Renal pelvis (tissue), 4 donors: Measurements from ENCODE around the gene AGR2. TPM values are rescaled to one million over a fixed set of nuclear protein-coding genes. Genes with fewer than 3 reads are reported as not detected.
A peak's percentile ranks its signal among the peaks of the same experiment; 100 is the strongest.
"Not testable (repeated sequence)": the region's sequence is repeated elsewhere in the genome, so short reads cannot be mapped to it uniquely, and the experiment has no call there.

Experiments
- DNase-seq: peaks from one replicate; pipeline ENCODE4 v3.0.0-alpha.2; 2013
- polyA plus RNA-seq, 3 donors: library from polyadenylated mRNA; unstranded; fragments of 120-200 nt; gene quantifications; one replicate each; pipeline ENCODE4 v1.2.1, GENCODE V29; 2013; ENCODE audit not compliant: insufficient read length in 3 of 3

Gene AGR2
- polyA plus RNA-seq, 3 donors, result 61.1 to 66.0 (median 62.8) TPM

- DNase-seq, result no peak
These were observed 25.7 kb downstream of the AGR2 start for GRCh38 chr7:16779051-16779450.

DNA sequence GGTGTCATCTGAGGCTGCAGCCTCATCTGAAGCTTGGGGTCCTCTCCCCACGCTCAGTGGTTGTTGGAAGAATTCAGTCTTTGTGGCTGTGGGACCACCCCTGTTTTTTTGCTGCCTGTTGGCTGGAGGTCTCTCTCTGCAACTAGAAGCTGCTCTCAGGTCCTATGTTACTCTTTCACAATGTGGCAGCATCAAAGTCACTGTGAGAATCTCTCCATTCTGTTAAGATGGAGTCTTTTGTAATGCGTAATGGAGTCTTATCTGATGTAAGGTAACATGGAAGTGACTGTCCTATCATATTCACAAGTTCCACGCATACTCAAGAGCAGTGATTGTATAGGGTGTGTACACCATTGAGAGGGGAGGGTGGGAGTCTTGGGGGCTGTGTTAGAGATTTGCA is 26.3 kb downstream of the AGR2 start:
- DNase-seq, result no peak

- no peak for DNase-seq
These were observed 28.7 kb downstream of the AGR2 start for GRCh38 chr7:16776053-16776452.

- no peak for DNase-seq
These were observed 29.8 kb downstream of the AGR2 start for GRCh38 chr7:16774986-16775385.

- no peak for DNase-seq
These were observed 30.5 kb downstream of the AGR2 start for GRCh38 chr7:16774294-16774693.

DNA sequence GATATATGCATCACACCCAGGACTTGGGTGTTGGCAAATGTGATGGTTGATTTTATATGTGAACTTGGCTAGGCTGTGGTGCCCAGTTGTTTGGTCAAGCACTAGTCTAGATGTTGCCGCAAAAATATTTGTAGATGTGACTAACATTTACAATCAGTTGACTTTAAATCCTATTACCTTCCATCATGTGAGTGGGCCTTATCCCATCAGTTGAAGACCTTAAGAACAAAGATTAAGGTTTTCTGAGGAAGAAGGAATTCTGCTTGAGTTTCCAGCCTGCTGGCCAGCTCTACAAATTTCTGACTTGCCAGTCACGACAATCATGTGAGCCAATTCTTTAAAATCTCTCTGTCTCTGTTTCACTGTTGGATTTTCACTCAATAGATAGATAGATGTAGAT is 30.9 kb downstream of the AGR2 start:
- no peak for DNase-seq

GRCh38 chr7:16773326-16773725 is 31.5 kb downstream of the AGR2 start:
- no peak for DNase-seq

DNA sequence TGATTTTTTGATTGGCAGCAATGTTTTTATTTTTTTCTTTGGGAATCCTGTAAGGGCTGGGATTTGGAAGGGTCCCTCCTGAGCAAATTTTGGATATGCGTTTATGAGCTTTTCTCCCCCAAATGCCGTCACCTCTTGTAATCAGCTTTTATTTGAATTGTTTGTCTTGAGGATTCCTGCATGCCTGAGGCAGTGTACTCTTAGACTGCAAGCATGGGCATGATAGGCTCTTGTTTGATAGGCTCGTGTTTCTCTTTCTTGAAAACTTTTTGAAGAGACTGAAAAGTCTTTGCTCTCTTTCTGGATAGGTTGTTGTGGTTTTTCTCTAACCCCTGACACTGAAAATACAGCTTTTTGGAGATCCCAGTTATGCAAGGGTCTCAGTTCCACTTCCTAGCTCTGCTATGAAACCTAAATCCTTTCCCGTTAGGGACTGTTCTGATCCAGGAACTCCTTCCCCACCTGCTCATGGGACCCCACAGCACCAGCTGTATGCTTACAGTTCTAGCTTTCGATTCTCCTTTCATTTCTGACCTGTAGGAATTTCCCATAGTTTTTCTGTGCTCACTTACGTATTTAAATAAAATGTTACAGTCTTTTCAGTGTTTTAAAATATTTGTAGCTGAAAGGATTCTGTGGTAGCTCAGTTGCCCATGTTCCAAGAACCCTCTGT is 34.0 kb downstream of the AGR2 start:
- no peak for DNase-seq

- DNase-seq, result not testable (repeated sequence)
These were observed 34.8 kb downstream of the AGR2 start for GRCh38 chr7:16769994-16770393.

GRCh38 chr7:16765436-16765859 is 39.4 kb downstream of the AGR2 start:
- DNase-seq, result no peak

- DNase-seq, result no peak
These were observed 39.9 kb downstream of the AGR2 start for GRCh38 chr7:16764942-16765341.

DNA sequence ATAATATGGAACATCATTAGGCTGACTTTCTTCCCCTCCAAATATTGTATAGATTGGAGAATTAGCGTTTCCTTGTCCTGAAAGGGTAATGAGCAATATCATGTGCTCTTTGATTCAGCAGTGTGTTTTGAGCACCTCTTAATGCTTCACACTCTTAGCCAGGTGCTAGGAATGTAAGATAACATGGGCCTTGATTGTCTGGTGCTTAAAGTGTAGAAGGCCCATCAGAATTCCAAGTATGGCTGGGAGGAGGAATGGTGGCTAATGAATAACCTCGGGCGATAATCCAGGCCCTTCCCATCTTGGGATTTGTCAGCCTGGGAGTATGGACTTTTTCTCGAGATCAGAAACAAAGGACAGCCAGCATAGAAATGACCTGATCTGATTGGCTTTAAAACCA is 42.6 kb downstream of the AGR2 start:
- DNase-seq, result no peak

- DNase-seq, result no peak
These were observed 45.0 kb downstream of the AGR2 start for GRCh38 chr7:16759840-16760239.

GRCh38 chr7:16758631-16759611 is 45.9 kb downstream of the AGR2 start:
- no peak for DNase-seq

DNA sequence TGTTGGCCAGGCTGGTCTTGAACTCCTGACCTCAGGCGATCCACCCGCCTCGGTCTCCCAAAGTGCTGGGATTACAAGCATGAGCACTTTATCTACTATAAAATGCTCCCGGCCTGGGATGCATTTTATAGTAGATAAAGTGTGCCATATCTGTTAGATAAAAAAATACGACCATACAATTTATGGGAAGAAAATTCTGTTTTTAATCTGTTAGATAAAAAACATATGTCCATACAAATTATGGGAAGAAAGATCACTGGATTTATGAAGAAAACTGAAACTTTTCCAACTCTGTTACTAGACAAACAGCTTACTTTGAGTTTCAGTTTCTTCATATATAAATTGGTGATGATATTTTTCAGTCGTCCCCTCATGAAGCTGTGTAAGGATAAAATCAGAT is 46.8 kb downstream of the AGR2 start:
- DNase-seq, result no peak

DNA sequence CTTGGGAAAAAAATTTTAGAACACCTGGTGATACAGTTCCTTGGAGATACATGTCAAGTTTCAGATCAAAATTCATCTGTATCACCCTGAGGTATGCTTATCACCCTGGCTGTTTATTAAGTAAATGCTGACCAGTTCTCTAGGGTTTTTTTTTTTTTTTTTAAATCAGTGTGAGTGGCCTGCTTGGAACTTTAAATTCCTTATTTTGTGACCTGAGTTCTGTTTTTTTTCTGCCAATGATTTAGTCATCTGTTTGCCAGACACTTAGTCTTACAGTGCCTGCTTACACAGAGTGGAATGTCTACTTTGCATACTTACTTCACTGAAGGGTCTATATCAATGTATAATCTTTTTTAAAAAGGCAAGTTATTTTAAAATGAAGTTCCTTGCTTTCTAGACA is 49.4 kb downstream of the AGR2 start:
- no peak for DNase-seq

- no peak for DNase-seq
These were observed 49.9 kb downstream of the AGR2 start for GRCh38 chr7:16754856-16755317.

- DNase-seq, result peak; percentile 34
These were observed 50.6 kb downstream of the AGR2 start for GRCh38 chr7:16753932-16754855.

DNA sequence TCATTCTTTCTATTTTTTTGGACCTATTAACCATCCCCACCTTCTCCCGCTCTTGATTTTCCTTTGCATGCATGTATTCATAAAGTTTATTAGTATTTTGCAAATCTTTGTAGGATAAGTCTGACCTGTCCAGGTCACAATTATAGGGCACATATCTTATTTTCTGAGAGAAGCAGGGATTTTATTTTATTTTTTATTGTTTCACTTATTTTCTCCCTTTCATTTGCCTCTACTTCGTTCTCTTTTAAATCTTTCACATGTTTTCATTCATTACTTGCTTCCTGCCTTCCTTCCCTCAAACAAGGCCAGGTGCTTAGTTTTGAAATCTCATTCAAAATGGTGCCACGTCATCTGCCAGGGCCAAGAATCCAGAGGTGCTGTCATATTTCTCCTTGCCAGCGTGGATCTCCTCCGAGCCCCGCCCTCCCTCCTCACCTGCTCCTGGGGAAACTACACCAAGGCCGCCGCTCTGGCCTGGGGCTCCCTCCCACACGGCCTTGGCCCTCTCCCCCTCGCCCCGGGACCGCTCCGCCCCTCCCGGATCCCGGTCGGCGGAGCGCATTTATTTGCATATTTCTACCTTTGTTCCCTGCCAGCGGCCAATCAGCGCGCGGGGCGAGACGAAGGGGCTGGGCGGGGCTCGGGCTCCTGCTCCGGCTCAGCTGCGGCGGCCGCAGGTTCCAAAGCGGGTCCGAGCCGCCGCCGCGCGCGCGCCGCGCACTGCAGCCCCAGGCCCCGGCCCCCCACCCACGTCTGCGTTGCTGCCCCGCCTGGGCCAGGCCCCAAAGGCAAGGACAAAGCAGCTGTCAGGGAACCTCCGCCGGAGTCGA is 51.5 kb downstream of the AGR2 start, which contains the start of gene TSPAN13:
Gene TSPAN13 (plus strand): TSS at position 654 of the 830 bp plus-strand sequence. CDS start 213 bp downstream, outside the sequence.
- peak; percentile 83 for DNase-seq

DNA sequence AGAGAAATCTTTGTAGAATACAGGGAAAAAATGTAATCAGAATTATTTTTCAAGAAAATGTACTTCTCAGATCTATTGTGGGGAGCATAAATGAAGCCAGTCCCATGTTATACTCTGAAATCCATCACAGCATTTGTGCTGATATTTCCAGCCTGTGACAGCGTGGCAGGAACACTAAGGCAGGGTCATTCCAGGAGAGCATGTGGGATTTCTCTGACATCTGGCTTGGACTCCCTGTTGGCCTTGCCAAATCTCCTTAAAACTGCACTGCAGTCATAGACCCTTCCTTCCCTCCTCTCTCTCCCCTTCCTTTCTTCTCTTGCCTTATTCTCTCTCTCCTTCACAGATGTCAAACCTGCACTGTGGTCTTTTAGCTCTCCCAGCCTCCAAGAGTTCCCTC is 57.7 kb downstream of the AGR2 start:
- DNase-seq, result no peak

GRCh38 chr7:16745645-16746044 is 59.2 kb downstream of the AGR2 start:
- DNase-seq, result no peak
